GM23338 (cell line): Measurements from ENCODE around the gene TTPAL.

Source experiments
- CTCF ChIP-seq, 2 experiments: fragments of 200-600 bp in 1 of 2; sonication (generic) in 1 of 2; conservative IDR thresholded peaks; 2 replicates each; pipeline versions ENCODE4 v1.5.1 to v1.6.1; 2016 to 2017; ENCODE audit warnings: antibody characterized with exemption in 2 of 2, low read depth in 2 of 2, mild to moderate bottlenecking in 2 of 2, moderate library complexity in 1 of 2
- EZH2 ChIP-seq: fragments of 200-600 bp; sonication (generic); IDR thresholded peaks from one replicate; pipeline ENCODE4 v1.8.0; 2017; ENCODE audit warnings: antibody characterized with exemption, mild to moderate bottlenecking, low read depth; ENCODE audit not compliant: unreplicated experiment
- JUNB ChIP-seq: IDR thresholded peaks from one replicate; pipeline ENCODE4 v1.6.1; 2016; ENCODE audit warnings: antibody characterized with exemption; ENCODE audit not compliant: unreplicated experiment
- POLR2AphosphoS5 ChIP-seq: IDR thresholded peaks from 2 replicates; pipeline ENCODE4 v1.6.1; 2016; ENCODE audit warnings: antibody characterized with exemption, low read depth
- REST ChIP-seq: IDR thresholded peaks from one replicate; pipeline ENCODE4 v1.6.1; 2018; ENCODE audit warnings: antibody characterized with exemption; ENCODE audit not compliant: unreplicated experiment
- ZNF114 ChIP-seq: fragments of 250-450 bp; sonication (Bioruptor Pico); IDR thresholded peaks from 2 replicates; pipeline ENCODE4 v1.5.0; 2020; ENCODE audit warnings: mild to moderate bottlenecking, moderate library complexity

- no peak for TF ChIP-seq CTCF (conservative IDR thresholded peaks at IDR 0.05; ENCODE audit: low read depth in 2 of 2)
- TF ChIP-seq REST: no peak
- no peak for TF ChIP-seq POLR2AphosphoS5
- no peak for TF ChIP-seq EZH2
- TF ChIP-seq ZNF114 (CRISPR knock-in tag): no peak
- TF ChIP-seq JUNB: no peak
Observed at GRCh38 chr20:44543358-44543757, 67.7 kb downstream of the TTPAL start.
